GM12891 (cell line): ENCODE data around the gene ESYT1.

ENCODE experiments used
- POLR2A ChIP-seq: IDR thresholded peaks from 2 replicates; pipeline ENCODE4 v1.6.1; 2011; ENCODE audit warnings: low read depth, low read length, control low read depth
- POLR2AphosphoS5 ChIP-seq: IDR thresholded peaks from 2 replicates; pipeline ENCODE4 v1.6.1; 2011; ENCODE audit warnings: low read depth, low read length, control low read depth
- POU2F2 ChIP-seq: IDR thresholded peaks from 2 replicates; pipeline ENCODE4 v1.6.1; 2011; ENCODE audit warnings: low read depth, mild to moderate bottlenecking, control low read depth, low read length, moderate library complexity
- SPI1 ChIP-seq: IDR thresholded peaks from 2 replicates; pipeline ENCODE4 v1.6.1; 2011; ENCODE audit warnings: low read depth, low read length, control low read depth
- TAF1 ChIP-seq: IDR thresholded peaks from 2 replicates; pipeline ENCODE4 v1.6.1; 2011; ENCODE audit warnings: low read depth, low read length, control low read depth

DNA sequence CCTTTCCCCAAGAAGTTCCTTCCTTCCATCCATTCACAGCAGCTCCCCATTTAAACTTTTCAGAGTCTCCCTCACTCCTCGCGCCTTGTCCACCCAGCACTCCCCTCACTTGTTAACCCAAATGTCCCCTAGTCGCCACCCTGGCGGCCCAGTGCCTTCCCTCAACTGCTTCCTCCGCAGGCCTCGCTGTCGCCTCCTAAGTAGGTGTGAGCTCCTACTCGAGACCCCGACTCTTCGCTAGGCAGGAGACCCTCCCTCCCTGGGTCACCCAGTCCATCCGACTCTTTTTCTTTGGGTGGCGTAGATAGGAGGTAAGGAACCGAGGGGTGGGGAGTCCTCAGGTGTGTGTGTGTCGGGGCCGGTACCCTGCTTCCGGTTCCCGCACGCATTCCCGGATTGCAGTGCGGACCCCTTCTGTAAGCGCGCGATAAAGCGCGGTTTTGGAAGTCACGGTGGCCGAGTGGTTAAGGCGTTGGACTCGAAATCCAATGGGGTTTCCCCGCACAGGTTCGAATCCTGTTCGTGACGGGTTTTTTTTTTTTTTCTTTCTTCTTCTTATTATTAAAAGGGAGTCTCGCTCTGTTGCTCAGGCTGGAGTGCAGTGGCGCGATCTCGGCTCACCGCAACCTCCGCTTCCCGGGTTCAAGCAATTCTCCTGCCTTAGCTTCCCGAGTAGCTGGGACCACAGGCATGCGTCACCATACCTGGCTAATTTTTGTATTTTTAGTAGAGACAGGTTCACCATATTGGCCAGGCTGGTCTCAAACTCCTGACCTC lies 62.0 kb downstream of the ESYT1 start:
- TF ChIP-seq POLR2AphosphoS5 (peak; percentile 32; the same call in 1 of the 2 replicates), POLR2A (no peak), TAF1 (no peak), SPI1 (no peak), POU2F2 (no peak)
